Fibroblast of the aortic adventitia (primary cell): Measurements from ENCODE around the gene PPIL3. TPM values are rescaled to one million over a fixed set of nuclear protein-coding genes. Genes with fewer than 3 reads are reported as not detected.
"Not testable (repeated sequence)": the region's sequence is repeated elsewhere in the genome, so short reads cannot be mapped to it uniquely, and the experiment has no call there.

Experiments used
- DNase-seq: peaks from one replicate; pipeline ENCODE4 v3.0.0-alpha.2; 2010; ENCODE audit warnings: low read depth
- H3K4me3 ChIP-seq: 2 replicates; pipeline ENCODE4 v1.5.1; 2011; ENCODE audit warnings: low read depth, mild to moderate bottlenecking, control low read depth, low read length, moderate library complexity
- total RNA-seq: library from RNA; depleted of rRNA; stranded (reverse); fragments of >200 nt; gene quantifications from 2 replicates; pipeline ENCODE4 v1.2.3, GENCODE V29; 2012; ENCODE audit warnings: low replicate concordance
- TF ChIP-seq, protein P1 (sequence below): IDR thresholded peaks from 2 replicates; pipeline ENCODE4 v1.5.1; 2011; ENCODE audit warnings: mild to moderate bottlenecking, low read length, control low read depth, inconsistent platforms; ENCODE audit not compliant: insufficient read depth

The PPIL3 gene
- total RNA-seq, 1 donor, result 47.3 TPM

- DNase-seq, result peak; percentile 79
- TF ChIP-seq, protein P1, sequence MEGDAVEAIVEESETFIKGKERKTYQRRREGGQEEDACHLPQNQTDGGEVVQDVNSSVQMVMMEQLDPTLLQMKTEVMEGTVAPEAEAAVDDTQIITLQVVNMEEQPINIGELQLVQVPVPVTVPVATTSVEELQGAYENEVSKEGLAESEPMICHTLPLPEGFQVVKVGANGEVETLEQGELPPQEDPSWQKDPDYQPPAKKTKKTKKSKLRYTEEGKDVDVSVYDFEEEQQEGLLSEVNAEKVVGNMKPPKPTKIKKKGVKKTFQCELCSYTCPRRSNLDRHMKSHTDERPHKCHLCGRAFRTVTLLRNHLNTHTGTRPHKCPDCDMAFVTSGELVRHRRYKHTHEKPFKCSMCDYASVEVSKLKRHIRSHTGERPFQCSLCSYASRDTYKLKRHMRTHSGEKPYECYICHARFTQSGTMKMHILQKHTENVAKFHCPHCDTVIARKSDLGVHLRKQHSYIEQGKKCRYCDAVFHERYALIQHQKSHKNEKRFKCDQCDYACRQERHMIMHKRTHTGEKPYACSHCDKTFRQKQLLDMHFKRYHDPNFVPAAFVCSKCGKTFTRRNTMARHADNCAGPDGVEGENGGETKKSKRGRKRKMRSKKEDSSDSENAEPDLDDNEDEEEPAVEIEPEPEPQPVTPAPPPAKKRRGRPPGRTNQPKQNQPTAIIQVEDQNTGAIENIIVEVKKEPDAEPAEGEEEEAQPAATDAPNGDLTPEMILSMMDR, result peak; percentile 79
- no peak overlapping the region for H3K4me3 ChIP-seq
Measured at GRCh38 chr2:200905618-200906296, 16.9 kb upstream of the PPIL3 start.

DNA sequence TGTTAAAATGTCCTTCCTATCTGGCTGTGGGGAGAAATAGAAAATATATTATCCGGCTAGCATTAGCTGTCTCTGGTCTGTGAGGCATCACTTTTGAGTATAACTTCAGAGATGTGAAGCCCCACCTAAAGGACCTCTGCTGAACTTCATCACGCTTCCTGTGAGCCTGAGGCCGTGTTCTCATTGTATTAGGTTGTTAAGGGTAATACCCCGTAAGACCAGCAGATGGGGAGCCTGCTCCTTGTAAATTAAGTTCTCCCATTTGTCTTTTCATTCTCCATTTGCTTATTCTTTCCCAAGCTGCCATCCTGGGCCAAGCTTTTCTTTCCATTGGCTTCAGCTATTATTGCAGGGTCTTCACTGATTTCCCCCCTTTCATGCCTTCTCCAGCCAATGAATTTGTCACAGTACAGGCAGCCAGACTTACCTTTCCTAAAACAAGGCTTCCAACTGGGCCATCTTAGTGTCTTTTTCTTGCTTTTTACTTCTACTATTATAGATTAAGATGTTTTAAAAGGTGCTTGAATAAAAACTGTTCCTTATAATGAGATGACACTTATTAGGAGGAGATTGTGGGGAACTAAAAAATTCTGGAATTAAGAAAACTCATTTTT lies 12.7 kb upstream of the PPIL3 start:
- H3K4me3 ChIP-seq, result no peak overlapping the region
- peak; percentile 93 for DNase-seq
- TF ChIP-seq, protein P1, result peak; percentile 84

- H3K4me3 ChIP-seq, result no peak overlapping the region
- TF ChIP-seq, protein P1, result no peak
- DNase-seq, result no peak
Measured at GRCh38 chr2:200899482-200899881, 10.6 kb upstream of the PPIL3 start.

DNA sequence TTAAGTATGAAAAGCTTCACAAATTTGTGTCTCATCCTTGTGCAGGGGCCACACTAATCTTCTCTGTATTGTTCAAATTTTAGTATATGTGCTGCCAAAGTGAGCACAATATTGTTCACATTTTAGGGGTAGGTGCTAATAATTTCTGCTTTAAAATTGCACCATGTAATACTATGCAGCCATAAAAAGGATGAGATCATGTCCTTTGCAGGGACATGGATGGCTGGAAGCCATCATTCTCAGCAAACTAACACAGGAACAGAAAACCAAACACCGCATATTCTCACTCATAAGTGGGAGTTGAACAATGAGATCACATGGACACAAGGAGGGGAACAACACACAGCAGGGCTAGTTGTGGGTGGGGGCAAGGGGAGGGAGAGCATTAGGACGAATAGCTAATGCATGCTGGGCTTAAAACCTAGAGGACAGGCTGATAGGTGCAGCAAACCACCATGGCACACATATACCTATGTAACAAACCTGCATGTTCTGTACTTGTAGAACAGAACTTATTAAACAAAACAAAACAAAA lies 7.1 kb downstream of the PPIL3 start:
- DNase-seq, H3K4me3 ChIP-seq: not testable (repeated sequence)

DNA sequence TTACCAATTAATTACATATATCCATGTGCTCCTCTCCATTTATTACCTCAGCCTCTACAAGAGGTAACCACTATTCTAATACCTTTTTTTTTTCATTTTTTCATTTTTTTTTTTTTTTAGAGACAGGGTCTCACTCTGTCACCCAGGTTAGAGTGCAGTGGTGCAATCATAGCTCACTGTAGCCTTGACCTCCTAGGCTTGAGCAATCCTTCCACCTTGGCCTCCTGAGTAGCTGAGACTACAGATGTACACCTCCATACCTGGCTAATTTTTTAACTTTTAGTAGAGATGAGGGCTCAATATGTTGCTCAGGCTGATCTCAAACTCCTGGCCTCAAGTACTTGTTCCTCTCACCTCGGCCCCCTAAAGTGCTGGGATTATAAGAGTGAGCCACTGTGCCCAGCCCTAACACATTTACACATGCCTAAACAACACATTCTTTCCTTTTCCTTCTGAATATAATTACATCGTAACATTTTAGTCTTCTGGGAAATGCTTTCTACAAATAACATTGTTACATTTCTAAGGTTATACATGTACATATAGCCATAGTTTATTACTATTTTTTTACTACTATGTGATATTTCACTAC lies 10.5 kb downstream of the PPIL3 start:
- no peak overlapping the region for H3K4me3 ChIP-seq
- TF ChIP-seq, protein P1, result no peak
- DNase-seq, result no peak

DNA sequence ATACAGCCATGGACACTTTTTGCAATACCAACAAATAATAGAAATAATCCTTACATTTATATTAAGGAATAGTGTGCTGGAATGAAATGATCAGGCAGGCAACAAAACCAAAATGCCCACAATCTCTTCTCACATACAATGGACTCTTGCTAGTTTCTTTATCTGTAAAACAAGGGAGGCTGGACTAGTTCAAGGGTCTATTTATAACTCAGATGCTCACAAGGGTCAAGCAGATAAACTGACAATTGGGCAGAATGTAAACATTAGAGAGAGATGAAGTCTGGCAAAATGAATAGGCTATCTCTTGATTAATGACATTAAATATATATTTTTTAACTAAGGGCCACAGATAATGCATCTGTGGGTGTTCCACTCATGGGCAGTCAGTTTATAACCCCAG lies 11.4 kb downstream of the PPIL3 start:
- no peak for DNase-seq
- TF ChIP-seq, protein P1, result no peak
- H3K4me3 ChIP-seq, result no peak overlapping the region

DNA sequence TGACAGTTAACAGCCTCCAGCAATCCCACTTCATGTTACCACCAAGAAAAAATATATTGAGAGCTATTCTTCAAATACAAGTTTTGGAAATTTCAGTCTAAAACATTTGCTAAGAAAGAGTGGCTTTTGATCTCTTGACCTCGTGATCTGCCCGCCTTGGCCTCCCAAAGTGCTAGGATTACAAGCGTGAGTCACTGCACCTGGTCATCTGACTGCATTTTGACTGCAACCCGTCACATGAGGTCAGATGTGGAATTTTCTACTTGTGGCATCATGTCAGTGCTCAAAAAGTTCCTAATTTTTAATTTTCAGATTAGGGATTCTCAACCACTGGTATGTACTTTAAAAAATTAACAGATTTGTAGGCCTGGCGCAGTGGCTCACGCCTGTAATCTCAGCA lies 15.3 kb downstream of the PPIL3 start:
- DNase-seq, result no peak
- TF ChIP-seq, protein P1, result no peak
- no peak overlapping the region for H3K4me3 ChIP-seq
